Endometrium (tissue), 2 donors: Measurements from ENCODE around the gene IL6R.
"Not testable (repeated sequence)": the region's sequence is repeated elsewhere in the genome, so short reads cannot be mapped to it uniquely, and the experiment has no call there.

Source experiments
- FAIRE-seq: peaks from 2 replicates; lab custom pipeline; 2012; peaks lifted over from hg19 to GRCh38; lab: Jason Lieb, UNC
- donor health status: control.
- donor health status: control.

The IL6R gene

DNA sequence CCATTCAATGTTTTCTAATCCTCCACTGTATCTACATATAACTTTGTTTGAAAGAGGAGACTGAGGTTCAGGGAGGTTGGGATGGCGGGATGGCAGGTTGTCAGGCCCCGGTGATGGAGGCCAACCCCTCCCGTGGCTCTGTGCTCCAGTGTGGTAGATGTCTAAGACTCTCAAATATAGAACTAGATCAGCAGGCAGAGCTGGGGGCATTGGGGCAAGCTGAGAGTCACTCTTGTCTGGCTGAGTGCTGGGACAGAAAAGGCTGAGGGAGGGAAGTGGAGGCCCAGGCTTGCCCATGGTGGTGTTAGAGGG, 1.7 kb downstream of the IL6R start:
- no peak for FAIRE-seq

DNA sequence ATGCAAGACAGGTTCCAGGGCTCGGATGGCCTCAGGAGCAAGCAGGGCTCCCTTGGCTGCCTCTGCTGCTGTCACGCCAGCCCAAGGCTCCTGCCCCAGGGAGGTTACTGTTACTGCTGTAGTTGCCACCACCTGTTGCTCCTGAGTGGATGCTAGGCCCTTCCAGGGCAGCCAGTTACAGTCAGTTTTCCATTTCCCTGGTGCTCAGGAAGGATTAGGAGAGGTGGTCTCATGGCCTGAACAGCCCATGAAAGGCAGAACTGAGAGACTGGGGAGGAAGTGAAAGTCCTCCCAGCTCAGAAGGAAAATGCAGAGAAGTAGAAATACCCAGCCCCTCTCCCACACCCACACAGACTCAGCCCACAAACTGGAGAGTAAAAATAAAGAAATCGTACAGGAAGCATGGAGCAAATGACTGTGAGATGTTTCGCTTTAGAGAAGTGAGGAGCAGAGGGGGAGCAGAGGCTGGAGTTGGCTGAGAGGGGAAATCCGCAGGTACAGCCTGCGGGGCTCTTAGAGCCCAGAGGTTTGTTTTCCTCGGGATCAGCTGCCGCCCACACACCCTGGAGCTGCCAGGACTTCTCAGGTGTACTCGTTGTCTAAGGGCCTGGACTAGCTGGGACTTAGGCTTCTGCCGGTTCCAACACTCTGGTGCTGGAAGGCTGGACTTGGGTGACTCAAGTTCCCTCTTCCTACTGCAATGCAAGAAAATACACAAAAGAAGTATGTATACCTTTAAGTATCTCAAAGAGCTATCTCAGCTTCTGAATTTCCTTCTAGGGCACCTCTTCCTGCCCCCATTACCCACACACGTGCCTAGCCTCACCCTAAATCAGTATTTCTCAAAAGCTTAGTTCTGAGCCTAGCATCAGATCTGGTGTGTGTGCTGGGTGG, 2.3 kb downstream of the IL6R start:
- no peak for FAIRE-seq

DNA sequence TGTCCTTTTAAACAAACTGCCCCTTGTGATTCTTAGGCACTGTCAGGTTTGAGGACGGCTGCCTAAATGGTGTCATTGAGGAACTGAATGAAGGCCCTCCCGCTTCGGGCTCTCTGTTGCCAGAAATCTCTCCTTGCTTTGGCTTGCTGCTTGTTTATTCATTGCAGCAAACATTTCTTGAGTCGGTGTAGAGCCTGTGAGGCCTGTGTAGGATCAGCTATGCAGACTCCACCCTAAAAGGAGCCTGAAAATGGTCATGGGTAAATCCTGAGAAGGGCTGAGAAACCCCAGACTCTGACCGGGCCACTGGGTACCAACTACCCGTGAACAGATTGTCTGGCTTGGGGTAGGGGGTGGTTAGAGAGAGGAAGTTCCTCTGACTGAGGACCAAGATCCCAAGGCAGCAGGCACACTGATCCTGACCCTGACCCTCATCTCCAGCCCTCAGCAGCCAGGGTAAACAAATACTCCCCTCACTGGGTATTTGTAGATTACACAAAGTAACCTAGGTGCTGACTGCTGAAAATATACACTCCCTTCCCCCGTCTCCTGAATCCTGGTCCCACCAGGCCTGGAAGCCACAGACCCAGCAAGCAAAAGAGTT, 3.1 kb downstream of the IL6R start:
- no peak for FAIRE-seq

GRCh38 chr1:154410185-154410827, 5.2 kb downstream of the IL6R start:
- FAIRE-seq, result no peak

GRCh38 chr1:154411525-154411924, 6.4 kb downstream of the IL6R start:
- no peak for FAIRE-seq

DNA sequence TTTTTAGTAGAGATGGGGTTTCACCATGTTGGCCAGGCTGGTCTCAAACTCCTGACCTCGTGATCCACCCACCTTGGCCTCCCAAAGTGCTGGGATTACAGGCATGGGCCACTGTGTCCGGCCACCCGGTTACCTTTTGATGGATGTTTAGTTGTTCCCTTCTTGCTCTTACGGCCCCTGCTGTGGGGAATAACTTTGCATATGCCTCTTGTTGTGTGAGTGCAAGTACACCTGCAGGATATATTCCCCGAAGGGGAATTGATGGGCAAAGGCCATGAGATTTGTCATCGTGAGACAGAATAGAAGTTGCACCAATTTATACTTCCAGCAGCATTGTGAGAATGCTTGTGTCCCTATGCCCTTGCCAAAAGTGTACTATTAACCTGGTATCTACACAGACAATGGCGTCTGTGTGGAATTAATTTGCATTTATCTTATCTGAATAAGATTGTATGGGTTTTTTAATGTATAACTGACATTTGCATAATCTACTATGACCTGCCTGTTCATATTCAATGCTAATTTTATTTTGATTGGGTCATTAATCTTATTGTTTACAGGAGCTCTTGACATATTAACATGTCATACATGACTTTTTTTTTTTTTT, 8.1 kb downstream of the IL6R start:
- FAIRE-seq, result no peak

GRCh38 chr1:154414606-154415005, 9.5 kb downstream of the IL6R start:
- FAIRE-seq, result no peak

- FAIRE-seq, result no peak
Measured at GRCh38 chr1:154416471-154417337, 11.6 kb downstream of the IL6R start.

- no peak for FAIRE-seq
Measured at GRCh38 chr1:154417338-154417608, 12.1 kb downstream of the IL6R start.

GRCh38 chr1:154418062-154418921, 13.1 kb downstream of the IL6R start:
- FAIRE-seq, result no peak

GRCh38 chr1:154418923-154419619, 13.9 kb downstream of the IL6R start:
- no peak for FAIRE-seq

GRCh38 chr1:154419620-154420571, 14.8 kb downstream of the IL6R start:
- no peak for FAIRE-seq

- no peak for FAIRE-seq
Measured at GRCh38 chr1:154420961-154421924, 16.1 kb downstream of the IL6R start.

DNA sequence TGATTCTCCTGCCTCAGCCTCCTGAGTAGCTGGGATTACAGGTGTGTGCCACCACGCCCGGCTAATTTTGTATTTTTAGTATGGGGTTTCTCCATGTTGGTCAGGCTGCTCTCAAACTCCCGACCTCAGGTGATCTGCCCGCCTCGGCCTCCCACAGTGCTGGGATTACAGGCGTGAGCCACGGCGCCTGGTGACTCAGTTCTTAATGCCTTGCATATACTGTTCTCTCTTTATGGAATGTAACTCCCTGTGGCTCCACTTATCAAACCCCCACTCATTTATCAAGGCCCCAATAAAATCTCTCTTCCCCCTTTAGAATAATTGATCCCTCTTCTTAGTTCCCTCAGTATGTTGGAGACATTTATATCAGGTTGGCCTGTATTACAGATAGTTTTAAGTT, 16.9 kb downstream of the IL6R start:
- not testable (repeated sequence) for FAIRE-seq

DNA sequence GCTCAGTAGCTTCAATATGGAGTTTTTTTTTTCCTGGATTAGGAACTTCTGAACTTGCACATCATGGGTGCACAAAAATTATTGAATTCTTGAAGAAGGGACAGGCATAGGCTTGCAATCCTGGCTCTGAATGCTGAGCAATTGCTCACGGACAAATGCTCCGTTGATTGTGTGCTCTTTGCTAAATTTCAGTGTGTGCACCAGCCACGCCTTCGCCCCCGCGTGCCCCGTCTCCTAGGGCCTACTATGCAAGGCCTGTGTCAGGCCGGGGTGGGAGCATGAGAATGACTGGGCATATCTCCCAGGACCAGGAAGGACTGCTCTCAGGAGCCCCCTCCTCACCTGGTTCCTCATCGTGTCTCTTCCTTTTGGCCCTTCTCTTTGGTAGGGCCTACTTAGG, 17.4 kb downstream of the IL6R start:
- FAIRE-seq, result no peak

- no peak for FAIRE-seq
Measured at GRCh38 chr1:154423304-154423987, 18.3 kb downstream of the IL6R start.

- FAIRE-seq, result no peak
Measured at GRCh38 chr1:154423988-154424326, 18.8 kb downstream of the IL6R start.

DNA sequence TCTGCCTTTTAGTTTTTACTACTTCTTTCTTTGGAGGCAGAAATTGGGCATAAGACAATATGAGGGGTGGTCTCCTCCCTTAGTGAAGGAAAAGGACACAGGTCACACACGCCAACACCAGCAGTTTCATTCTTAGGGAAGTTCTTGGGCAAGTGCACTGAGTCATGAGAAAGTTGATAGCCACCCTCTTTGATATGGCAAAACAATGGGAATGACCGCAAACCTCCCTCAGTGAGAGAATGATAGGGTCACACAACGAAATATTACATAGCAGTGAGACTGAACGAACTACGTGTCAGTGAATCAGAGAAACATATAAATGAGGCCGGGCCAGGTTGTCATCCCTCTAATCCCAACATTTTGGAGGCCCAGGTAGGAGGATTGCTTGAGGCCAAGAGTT, 20.0 kb downstream of the IL6R start:
- no peak for FAIRE-seq
